HFFc6 (cell line): ENCODE measurements around the gene PTTG1IP2. TPM values are rescaled to one million over a fixed set of nuclear protein-coding genes. Genes with fewer than 3 reads are reported as not detected.

Experiments used
- DNase-seq: peaks from one replicate; pipeline ENCODE4 v3.0.0-alpha.2; 2018
- H3K27ac Mint-ChIP-seq: 2 replicates; pipeline ENCODE4 v1.8.0; 2020; ENCODE audit warnings: mild to moderate bottlenecking, mixed read lengths
- H3K27me3 Mint-ChIP-seq: 2 replicates; pipeline ENCODE4 v1.8.0; 2021; ENCODE audit warnings: mild to moderate bottlenecking, moderate library complexity, mixed read lengths; ENCODE audit not compliant: insufficient read depth
- H3K36me3 Mint-ChIP-seq: 2 replicates; pipeline ENCODE4 v1.8.0; 2021; ENCODE audit warnings: low read depth, mixed read lengths
- H3K4me1 Mint-ChIP-seq: 2 replicates; pipeline ENCODE4 v1.8.0; 2020; ENCODE audit warnings: low read depth, mixed read lengths
- H3K4me3 Mint-ChIP-seq: 2 replicates; pipeline ENCODE4 v1.8.0; 2020; ENCODE audit warnings: mild to moderate bottlenecking, moderate library complexity, mixed read lengths
- H3K9me3 Mint-ChIP-seq: 2 replicates; pipeline ENCODE4 v1.8.0; 2020; ENCODE audit warnings: mild to moderate bottlenecking, mixed read lengths
- CTCF ChIP-seq: fragments of 200-600 bp; sonication (generic); IDR thresholded peaks from 2 replicates; pipeline ENCODE4 v1.5.0; 2021; ENCODE audit warnings: antibody characterized with exemption, mild to moderate bottlenecking
- total RNA-seq, 6 experiments: library from RNA; stranded (reverse); fragmentation: NEBNext Ultra II Directional; extraction: Animal tissue kit (Norgen Biotek cat#: 25700); gene quantifications; 2 replicates in 1 of 6; 3 replicates in 5 of 6; pipeline ENCODE4 v1.2.3, GENCODE V29; 2021

Gene PTTG1IP2
- total RNA-seq, 6 experiments from 2014 or later = not detected

GRCh38 chr7:90502539-90502938, 33.1 kb downstream of the PTTG1IP2 start:
- no peaks in the 10 kb centered on the region for H3K4me1 Mint-ChIP-seq
- peaks cover 1% of the 10 kb centered on the region; the same call in 1 of the 2 replicates for H3K27me3 Mint-ChIP-seq
- no peak for TF ChIP-seq CTCF
- H3K27ac Mint-ChIP-seq = no peak overlapping the region
- H3K9me3 Mint-ChIP-seq = no peaks in the 10 kb centered on the region
- no peak overlapping the region for H3K4me3 Mint-ChIP-seq
- H3K36me3 Mint-ChIP-seq = no peaks in the 10 kb centered on the region
- DNase-seq = no peak

- Mint-ChIP-seq H3K4me3 (no peak overlapping the region), H3K27ac (no peak overlapping the region)
- TF ChIP-seq CTCF = no peak
These were observed 33.9 kb downstream of the PTTG1IP2 start for GRCh38 chr7:90503367-90503766.

GRCh38 chr7:90507692-90508091, 38.3 kb downstream of the PTTG1IP2 start:
- Mint-ChIP-seq H3K4me3 (no peak overlapping the region), H3K36me3 (no peaks in the 10 kb centered on the region), H3K9me3 (no peaks in the 10 kb centered on the region), H3K4me1 (no peaks in the 10 kb centered on the region; the same call in 1 of the 2 replicates), H3K27ac (no peak overlapping the region), H3K27me3 (peaks cover 12% of the 10 kb centered on the region)
- no peak for TF ChIP-seq CTCF
- DNase-seq = no peak

More at GRCh38 chr7:90503367-90503766, 33.9 kb downstream of the PTTG1IP2 start:
- no peak for DNase-seq
- Mint-ChIP-seq H3K36me3 (no peaks in the 10 kb centered on the region), H3K4me1 (no peaks in the 10 kb centered on the region), H3K27me3 (peaks cover 1% of the 10 kb centered on the region), H3K9me3 (no peaks in the 10 kb centered on the region)

- Mint-ChIP-seq H3K27ac (no peak overlapping the region), H3K4me1 (no peaks in the 10 kb centered on the region; the same call in 1 of the 2 replicates), H3K9me3 (no peaks in the 10 kb centered on the region), H3K4me3 (no peak overlapping the region), H3K27me3 (peaks cover 10% of the 10 kb centered on the region), H3K36me3 (no peaks in the 10 kb centered on the region)
- no peak for TF ChIP-seq CTCF
- no peak for DNase-seq
These were observed 42.3 kb downstream of the PTTG1IP2 start for GRCh38 chr7:90511776-90512175.

GRCh38 chr7:90512821-90513254, 43.4 kb downstream of the PTTG1IP2 start:
- TF ChIP-seq CTCF = no peak
- H3K27me3 Mint-ChIP-seq = peaks cover 10% of the 10 kb centered on the region
- no peak overlapping the region for H3K27ac Mint-ChIP-seq
- no peak for DNase-seq
- no peak overlapping the region for H3K4me3 Mint-ChIP-seq
- no peaks in the 10 kb centered on the region; the same call in 1 of the 2 replicates for H3K4me1 Mint-ChIP-seq
- H3K9me3 Mint-ChIP-seq = no peaks in the 10 kb centered on the region
- H3K36me3 Mint-ChIP-seq = no peaks in the 10 kb centered on the region

GRCh38 chr7:90516257-90516656, 46.8 kb downstream of the PTTG1IP2 start:
- H3K27ac Mint-ChIP-seq = no peak overlapping the region
- H3K27me3 Mint-ChIP-seq = no peaks in the 10 kb centered on the region; the same call in 1 of the 2 replicates
- no peaks in the 10 kb centered on the region for H3K36me3 Mint-ChIP-seq
- no peaks in the 10 kb centered on the region; the same call in 1 of the 2 replicates for H3K4me1 Mint-ChIP-seq
- no peak for DNase-seq
- no peak for TF ChIP-seq CTCF
- no peak overlapping the region for H3K4me3 Mint-ChIP-seq
- H3K9me3 Mint-ChIP-seq = no peaks in the 10 kb centered on the region
